Stimulated activated CD8-positive, alpha-beta memory T cell treated with anti-CD3 and anti-CD28 coated beads, Interleukin-12 subunit alpha, Interleukin-12 subunit beta, amount 100 ng/mL, for 1 hour (primary cell): Measurements from ENCODE around the gene FAM168B.

Source experiments
- DNase-seq: peaks from one replicate; pipeline ENCODE4 v3.0.0-alpha.2; 2020; ENCODE audit warnings: low read depth

FAM168B gene

DNA sequence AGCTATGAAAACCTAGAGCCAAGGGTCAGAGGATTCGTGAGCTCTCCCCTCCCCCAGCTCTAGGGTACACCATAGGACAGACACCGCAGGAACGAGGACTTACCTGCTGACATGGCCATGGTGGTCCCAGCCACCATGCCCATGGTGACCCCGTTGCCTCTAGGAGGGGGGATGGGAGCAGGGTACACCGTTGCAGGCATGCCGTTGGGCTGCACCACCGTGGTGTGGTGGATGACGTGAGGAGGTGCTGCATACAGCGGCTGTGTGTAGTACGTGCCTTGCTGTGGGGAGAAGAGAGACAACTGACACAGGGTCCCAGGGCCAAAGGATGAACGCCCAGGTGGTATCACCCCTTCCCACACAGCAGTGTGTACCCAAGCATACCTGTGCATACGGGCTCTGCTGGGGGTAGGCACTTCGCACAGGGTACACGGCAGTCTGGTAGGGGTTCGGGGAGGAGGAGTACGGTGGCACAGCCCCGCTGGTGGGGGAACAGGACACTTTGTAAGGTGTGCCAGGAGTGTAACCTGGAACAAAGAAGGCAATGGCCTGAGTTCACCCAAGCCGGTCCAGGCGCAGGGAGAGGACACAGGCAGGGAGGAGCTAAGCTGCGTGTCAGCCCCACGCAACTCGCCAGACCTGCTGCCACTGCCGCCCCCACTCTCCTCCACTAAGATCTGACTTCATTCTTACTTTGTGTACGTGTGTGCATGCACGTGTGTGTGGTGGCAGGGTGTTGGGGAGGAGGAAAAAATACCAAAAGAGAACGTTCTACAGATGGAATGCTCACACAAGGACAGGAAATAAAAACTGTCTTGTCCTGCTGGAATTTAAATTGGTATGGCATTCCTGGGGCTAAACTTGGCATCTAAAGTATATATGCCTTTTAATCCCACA is 37.8 kb downstream of the FAM168B start:
- no peak for DNase-seq

DNA sequence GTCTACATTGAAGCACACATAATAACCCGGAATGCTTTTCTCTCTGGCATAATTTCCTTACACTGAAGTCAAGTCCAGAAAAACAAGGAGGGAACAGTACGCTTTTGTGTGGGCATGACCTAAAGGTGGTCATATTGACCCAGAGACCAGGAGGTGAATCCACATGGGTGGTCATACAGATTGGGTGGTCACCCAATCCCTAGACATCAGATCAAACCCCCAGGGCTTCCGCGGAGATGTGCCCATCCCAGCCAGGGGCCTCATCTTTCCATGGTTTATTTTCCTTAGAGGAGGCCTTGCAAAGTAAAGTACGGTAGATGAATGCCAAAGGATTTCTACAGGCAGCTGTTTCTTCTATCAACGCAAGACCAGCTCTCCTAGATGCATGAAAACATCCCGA is 38.8 kb downstream of the FAM168B start:
- no peak for DNase-seq

DNA sequence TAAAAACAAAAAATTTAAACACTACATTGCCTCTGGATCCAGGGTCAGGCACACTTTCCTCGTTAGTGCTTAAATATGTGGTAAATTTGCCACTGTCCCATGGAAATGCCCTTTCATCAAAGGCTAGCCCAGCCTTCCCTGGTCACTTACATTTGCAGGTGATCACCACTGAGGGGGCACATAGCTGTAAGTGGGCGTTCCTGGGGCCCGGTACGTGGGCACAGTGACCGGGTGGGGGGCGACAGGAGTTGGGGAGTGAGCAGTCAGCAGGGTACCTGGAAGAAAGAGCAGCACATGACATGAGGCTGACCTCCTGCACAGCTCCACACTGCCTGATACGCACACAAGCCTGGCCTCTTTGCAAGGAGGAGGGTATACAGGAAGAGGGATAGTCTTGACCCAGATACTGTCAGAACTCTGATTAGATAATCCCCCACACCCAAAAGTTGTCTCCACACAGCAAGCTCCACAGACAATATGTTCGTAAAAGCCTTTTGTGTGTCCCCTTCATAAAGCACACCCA is 40.5 kb downstream of the FAM168B start:
- no peak for DNase-seq

DNA sequence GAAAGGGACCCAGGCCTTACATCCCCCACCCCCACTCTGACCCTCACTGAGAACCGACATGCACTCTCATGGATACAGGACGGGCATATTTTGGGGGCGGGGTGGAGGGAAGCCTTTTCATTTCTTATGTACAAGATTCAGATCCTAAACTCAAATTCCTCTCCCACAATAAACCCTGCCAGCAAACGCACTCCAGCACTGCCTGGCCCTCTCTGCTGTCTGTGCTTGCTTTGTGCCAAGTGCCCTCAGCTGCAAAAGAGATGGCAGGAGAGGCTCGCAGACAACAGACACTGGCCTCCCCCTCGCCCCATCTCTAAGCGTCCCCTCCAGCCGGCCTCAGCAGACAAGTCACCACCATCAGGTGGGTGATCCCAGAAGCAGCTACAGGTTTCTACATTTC is 42.4 kb downstream of the FAM168B start:
- DNase-seq, result no peak

DNA sequence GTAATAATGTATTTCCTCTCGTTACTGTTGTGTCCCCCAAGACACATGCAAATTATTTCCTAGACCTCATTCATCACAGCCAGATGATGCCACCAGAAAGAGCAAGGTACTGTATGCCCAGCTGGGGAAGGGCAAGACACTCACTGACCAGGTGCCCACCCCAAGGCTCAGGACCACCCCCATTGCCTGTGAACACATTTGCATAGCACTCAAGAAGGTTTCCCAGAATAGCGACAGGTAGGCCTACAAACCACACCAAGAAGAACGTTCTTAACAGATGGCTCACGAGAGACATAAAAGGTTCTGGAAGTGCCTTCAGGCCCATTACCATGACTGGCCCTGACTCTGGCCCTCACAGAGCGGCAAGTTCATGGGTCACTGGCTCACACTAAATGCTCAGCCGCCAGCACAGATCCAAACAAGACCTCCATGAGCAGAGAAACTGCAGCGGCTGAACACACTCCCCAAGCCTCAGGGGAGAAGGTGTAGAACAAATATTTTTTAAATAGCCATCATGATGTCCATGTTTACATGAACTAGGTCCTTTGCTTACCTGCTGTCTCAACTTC is 44.0 kb downstream of the FAM168B start:
- no peak for DNase-seq

DNA sequence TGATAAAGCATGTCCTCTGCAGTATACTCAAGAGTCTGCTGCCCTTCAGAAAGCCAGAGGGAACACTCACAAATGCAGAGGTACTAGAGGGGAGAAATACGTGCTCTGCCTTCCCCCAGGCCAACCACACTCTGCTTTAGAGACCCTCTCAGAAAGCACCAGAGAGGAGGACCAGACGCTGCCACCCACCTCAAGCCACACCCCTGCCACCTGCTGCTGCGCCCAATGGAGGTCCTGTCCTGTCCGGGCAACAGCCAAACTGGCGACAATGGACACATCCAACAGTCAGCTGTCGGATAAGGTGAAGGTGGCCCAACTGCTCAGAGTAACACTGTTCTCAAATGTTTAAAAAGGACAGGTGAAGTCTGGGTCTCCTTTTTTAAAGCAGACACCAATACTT is 44.6 kb downstream of the FAM168B start:
- DNase-seq, result no peak

DNA sequence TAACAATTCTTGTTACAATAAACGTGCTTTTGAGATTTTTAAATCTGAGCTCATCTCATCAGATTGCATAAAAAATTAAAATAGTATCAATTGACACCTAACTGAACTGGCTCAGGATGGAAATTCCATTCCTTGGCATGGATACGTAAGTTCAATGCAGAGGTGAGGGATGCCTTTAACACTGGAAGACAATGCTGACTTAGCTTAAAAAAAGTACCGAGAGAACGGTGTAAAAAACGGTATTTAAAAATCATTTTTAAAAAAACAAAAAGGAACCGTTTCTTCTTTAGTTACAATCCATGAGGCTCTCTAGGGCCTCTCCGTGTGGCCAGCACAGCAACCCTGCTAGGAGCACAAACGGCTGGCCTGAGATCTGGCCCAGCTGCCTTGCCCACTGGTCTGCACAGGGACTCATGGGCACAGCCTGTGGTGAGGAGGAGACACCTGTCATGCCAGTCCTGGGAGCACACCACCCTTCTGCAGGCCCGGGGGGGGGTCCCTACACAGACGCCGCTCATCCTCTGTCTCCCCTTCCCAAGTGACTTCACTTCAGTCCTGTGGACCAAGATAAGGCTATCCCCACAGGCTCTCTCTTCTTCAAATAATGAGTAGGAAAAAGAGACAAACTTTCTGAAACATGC is 45.2 kb downstream of the FAM168B start:
- DNase-seq, result no peak

GRCh38 chr2:131046918-131047652 is 46.2 kb downstream of the FAM168B start:
- no peak for DNase-seq

GRCh38 chr2:131046028-131046917 is 47.0 kb downstream of the FAM168B start:
- no peak for DNase-seq

DNA sequence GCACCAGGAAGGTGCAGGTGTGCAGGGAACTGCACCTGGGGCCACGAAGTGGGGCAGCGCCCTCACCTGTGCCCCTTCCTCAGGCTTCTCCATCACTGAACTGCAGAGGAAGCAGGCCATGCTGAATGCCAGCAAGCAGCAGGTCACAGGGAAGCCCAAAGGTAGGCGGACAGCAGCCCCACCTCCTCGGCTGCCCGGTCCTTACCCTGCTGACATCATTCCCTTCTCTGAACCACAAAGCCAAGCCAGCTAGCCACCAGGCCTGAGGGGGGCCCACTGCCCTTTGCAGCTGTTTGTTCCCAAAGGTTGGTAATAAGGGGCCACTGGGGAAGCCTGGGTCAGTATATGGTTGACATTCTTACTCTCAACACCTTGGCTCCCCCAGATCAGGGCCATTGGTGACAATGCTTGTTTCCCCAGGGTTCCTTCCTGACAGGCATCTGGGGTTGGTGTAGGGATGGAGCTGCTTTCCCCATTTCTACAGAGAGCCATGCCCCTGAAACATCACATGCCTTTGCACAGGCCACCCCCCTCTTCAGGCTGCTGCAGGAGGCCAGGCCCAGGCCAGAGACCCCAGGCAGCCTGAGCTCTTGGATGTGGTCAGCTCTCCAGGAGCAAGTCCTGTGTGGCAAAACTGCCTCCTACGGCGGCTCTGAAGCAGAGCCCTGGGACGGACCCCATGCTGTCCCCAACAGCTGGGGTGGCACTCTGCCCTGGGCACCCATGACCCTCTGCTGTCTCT is 47.8 kb downstream of the FAM168B start:
- no peak for DNase-seq

DNA sequence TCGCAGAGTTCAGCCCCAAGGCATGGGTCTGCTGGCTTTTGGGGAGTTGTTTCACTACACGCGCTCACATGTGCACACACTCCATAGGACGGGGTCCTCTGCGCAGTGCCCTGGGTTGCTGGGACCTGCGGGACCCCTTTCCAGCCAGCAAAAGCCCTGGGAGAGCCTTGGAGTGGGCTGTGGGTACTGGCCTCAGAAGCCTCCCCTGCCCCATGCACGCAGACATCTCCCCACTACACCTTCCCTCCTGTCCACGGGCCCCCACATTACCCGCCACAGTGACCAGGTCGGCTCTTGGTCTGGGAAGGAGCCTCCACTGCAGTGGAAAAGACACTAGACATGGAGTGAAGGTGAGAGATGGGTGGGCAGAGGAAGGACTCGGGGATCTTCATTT is 48.5 kb downstream of the FAM168B start:
- no peak for DNase-seq

GRCh38 chr2:131044075-131044756 is 49.0 kb downstream of the FAM168B start:
- DNase-seq, result no peak

DNA sequence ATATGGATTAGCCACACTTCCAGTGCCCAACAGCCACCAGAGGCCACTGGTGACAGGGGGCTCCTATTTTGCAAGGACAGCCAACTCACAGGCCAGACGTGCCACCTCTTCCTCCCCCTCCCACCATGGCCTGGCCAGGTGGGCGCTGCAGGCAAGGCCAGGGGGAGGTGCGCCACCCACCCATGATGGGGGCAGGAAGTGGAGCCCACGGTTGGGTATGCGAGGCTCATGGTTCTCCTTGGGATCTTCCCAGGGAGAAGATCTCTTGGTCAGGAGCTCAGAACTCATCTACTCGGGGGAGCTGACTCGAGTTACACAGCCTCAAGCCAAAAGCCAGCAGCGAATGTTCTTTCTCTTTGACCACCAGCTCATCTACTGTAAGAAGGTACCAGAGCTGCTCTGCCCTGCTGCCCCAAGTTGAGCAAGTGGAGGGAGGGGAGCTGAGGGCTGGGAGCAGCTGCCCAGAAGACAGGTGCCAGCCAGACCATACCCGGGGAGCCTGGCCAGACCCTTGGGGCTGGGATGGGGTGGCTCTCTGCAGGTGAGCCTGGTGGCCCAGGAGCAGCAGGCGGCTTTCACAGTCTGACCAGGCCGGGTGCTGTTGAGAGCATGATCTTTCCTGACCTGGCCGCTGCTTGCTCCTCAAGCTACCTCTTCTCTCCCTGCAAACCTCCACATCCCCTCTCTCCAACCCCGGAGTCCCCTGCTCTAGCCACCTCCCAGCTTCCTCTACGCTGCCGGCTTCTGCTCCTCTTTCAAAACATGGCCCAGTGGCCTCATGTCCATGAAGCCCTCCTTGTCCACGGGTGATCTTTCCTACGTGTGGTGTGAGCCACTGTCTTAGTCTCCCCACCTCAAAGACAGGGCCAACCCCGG is 49.8 kb downstream of the FAM168B start:
- DNase-seq, result no peak

DNA sequence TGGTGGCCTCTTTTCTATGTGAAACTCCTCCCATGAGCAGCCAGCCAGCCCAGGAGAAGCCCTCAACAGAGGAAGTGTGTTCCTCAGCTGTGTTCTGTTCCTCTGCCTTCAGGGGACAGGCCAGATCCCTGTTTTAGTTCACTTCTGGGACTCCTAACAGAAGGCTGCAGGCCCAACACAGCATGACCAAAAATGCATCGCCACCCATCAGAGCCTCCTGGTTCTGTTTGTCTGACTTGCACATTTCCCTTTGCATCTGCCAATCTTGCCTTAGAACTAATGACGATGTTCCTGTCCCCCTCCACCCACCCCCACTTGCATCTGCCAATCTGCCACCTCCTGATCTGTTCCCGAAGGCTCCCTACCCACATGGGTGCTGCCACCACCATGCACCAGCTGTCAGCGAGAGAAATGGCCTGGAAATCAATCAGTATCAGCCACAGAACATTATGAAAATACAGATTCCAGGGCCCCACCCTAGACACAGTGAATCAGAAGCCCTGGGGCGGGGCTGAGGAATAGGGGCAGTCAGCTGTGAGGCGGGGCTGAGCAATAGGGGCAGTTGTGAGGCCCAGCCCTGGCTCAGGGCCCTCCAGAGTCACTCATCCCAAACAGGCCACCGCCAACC is 51.0 kb downstream of the FAM168B start:
- DNase-seq, result no peak

DNA sequence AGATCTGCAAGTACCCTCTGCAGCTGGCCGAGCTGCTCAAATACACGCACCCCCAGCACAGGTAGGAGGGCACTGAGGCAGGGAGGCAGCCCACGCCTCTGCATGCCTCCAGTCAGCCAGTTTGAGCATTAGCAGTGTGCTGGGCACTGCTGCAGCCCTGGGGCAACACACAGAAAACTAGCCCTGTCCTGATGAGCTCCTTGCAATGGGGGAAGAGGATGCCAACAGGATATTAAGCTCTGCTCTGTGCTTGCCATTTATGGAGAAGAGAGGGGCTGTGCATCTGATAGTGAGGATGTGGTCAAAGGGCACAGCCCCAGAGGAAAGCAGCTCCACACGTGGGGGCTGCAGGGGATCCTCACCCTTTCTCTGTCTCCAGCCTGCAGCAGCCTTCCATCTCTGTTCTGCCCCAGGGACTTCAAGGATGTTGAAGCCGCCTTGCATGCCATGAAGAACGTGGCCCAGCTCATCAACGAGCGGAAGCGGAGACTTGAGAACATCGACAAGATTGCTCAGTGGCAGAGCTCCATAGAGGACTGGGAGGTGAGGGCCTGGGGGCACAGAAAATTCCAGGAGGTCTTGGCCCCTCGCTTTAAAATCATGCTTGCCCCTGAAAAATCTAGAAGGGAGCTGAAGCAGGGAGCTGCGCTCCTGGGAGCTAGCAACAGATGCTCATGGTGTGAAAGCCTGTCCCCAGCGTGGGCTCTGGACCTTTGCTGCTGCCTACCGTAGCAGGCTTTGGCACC is 51.7 kb downstream of the FAM168B start:
- no peak for DNase-seq

- DNase-seq, result no peak
Observed at GRCh38 chr2:131040661-131041401, 52.4 kb downstream of the FAM168B start.
